ENCODE results near the gene KLHL29.

Gene KLHL29

GRCh38 chr2:23649819-23650218, 264.8 kb downstream of the KLHL29 start:
- TF ChIP-seq CTCF (IDR thresholded peaks at IDR 0.05; ENCODE audit: insufficient read depth, missing control alignments) = no peak
- no peak for DNase-seq (ENCODE audit: insufficient read length, low spot score)
- FAIRE-seq = no peak

DNA sequence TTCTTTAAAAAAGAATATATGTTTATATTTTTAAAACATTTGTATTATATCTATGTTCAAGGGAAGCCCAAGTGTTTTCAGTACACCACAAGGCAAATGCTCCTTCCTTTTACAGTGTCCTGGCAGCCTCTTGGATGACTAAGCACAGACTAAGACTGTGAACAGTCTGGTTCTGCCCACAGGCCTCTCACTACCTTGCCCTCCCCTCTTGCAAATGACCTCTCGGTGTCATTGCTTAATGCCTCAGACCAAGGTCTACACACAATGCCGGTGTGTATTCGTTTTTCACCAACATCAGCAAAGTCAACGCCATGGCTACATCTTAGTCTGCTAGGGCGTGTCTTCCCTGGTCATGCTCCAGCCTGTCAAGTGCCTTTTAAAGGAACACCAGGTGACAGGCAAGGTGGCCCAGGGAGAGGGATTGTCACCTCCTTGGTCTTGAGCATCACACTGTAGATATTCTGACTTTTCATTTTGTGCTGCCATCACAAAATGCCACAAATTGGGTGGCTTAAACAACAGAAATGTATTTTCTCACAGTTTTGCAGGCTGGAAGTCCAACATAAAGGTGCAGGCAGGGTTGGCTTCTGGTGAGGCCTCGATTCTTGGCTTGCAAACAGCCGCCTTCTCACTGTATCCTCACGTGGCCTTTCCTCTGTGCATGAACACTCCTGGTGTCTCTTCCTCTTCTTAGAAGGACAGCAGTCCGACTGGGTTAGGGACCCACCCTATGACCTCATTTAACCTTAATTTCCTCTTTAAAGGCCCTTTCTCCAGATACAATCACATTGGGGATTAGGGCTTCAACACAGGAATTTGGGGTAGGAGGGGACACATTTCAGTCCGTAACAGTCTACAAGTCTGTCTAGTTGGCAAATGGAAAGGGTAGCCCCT, 266.5 kb downstream of the KLHL29 start:
- FAIRE-seq (no peak), DNase-seq (ENCODE audit: insufficient read length, low spot score) (no peak)
- no peak for TF ChIP-seq CTCF (IDR thresholded peaks at IDR 0.05; ENCODE audit: insufficient read depth, missing control alignments)

GRCh38 chr2:23653326-23653725, 268.3 kb downstream of the KLHL29 start:
- TF ChIP-seq CTCF (IDR thresholded peaks at IDR 0.05; ENCODE audit: insufficient read depth, missing control alignments) = no peak
- no peak for FAIRE-seq
- DNase-seq (ENCODE audit: insufficient read length, low spot score) = no peak

GRCh38 chr2:23654756-23655155, 269.8 kb downstream of the KLHL29 start:
- no peak for FAIRE-seq
- no peak for TF ChIP-seq CTCF (IDR thresholded peaks at IDR 0.05; ENCODE audit: insufficient read depth, missing control alignments)
- no peak for DNase-seq (ENCODE audit: insufficient read length, low spot score)

- TF ChIP-seq CTCF (IDR thresholded peaks at IDR 0.05; ENCODE audit: insufficient read depth, missing control alignments) = no peak
- no peak for FAIRE-seq
- DNase-seq (ENCODE audit: insufficient read length, low spot score) = no peak
Observed at GRCh38 chr2:23655934-23656596, 271.1 kb downstream of the KLHL29 start.

DNA sequence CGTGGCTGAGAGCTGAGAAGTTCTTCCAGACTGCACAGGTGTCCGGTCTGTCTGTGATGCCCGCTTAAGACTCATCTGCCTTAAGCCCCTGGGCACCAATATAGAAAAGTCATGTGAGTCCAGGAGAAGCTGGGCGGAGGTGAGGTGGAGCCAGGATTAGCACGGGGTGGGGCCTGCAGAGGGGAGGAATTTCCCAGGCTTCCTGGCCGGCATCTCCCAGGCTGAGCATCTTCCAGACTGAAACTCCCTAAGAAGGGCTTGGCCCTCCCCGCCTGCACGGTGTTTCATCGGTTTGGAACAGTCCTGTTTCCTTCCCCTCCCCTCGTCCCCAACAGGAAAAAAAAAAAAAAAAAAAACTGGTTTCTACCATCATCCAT, 271.6 kb downstream of the KLHL29 start:
- FAIRE-seq = no peak
- TF ChIP-seq CTCF (IDR thresholded peaks at IDR 0.05; ENCODE audit: insufficient read depth, missing control alignments) = no peak
- DNase-seq (ENCODE audit: insufficient read length, low spot score) = no peak

GRCh38 chr2:23657371-23657770, 272.4 kb downstream of the KLHL29 start:
- DNase-seq (ENCODE audit: insufficient read length, low spot score) (no peak), FAIRE-seq (no peak)
- no peak for TF ChIP-seq CTCF (IDR thresholded peaks at IDR 0.05; ENCODE audit: insufficient read depth, missing control alignments)

Data from D721Med (cell line).